AG04450 (cell line): ENCODE measurements around the gene CEMIP2. TPM values are rescaled to one million over a fixed set of nuclear protein-coding genes. Genes with fewer than 3 reads are reported as not detected.

ENCODE experiments used
- CTCF ChIA-PET: fragments of 300-600, 350-600 bp; formaldehyde crosslinking; extraction: SDS; loops from one replicate; lab custom pipeline; 2022; ENCODE audit warnings: antibody characterized with exemption, inconsistent platforms; lab: Charles Lee
- POLR2A ChIA-PET: fragments of 350-600 bp; formaldehyde crosslinking; extraction: SDS; loops from one replicate; lab custom pipeline; 2021; ENCODE audit warnings: antibody characterized with exemption, inconsistent platforms; lab: Yijun Ruan, JAX
- DNase-seq: peaks from one replicate; pipeline ENCODE4 v3.0.0-alpha.2; 2011; ENCODE audit warnings: low read depth, low spot score
- H3K27ac ChIP-seq: one replicate; pipeline ENCODE4 v1.5.1; 2012; ENCODE audit warnings: low read depth, low read length, control low read depth
- H3K27me3 ChIP-seq: one replicate; pipeline ENCODE4 v1.6.0; 2012; ENCODE audit warnings: low read length; ENCODE audit not compliant: control insufficient read depth, insufficient read depth
- H3K4me3 ChIP-seq: 2 replicates; pipeline ENCODE4 v1.5.1; 2011; ENCODE audit warnings: mild to moderate bottlenecking, low read depth, low read length, control low read depth
- H3K9me3 ChIP-seq: 2 replicates; pipeline ENCODE4 v1.5.1; 2012; ENCODE audit warnings: low read length; ENCODE audit not compliant: control insufficient read depth, insufficient read depth
- polyA plus RNA-seq: library from polyadenylated mRNA; depleted of rRNA; stranded (reverse); fragments of >200 nt; gene quantifications from 2 replicates; pipeline ENCODE4 v1.2.3, GENCODE V29; 2011
- TF ChIP-seq, protein P1 (sequence below): IDR thresholded peaks from 2 replicates; pipeline ENCODE4 v1.5.1; 2011; ENCODE audit warnings: low read depth, low read length, control low read depth, inconsistent platforms

CEMIP2 gene
- polyA plus RNA-seq, 1 experiment: 54.4 TPM

DNA sequence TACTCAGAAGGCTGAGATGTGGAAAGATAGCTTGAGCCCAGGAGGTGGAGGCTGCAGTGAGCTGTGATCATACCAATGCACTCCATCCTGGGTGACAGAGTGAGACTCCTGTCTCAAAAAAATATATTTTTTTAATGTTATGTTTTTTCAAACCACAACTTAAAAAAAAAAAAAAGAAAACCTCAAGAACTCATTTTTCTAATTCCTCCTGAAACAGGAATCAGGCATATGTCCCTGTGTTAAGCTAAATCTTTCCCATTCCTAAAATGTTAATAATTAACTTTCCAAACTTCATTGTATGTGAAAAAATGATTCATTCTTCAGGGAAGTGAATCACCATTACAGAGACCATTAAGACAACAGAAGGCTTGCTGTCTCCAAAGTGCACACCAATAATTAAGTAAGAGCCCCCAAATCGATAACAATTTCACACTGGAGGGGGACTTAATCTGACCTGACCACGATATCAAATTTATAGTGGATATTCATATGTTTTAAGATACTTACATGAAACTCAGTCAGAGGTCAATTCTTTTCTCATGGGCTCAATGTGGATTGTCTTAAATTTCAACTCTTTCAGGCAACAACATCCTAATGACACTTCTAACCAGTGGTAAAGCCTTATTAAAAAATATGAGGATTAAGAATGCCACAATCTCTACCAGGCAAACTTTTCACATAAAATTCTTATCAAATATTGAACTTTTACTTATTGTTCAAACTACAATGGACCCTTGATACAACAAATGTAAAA lies 5.2 kb downstream of the CEMIP2 start:
- ChIA-PET POLR2A (interaction anchor here (0.7 kb wide), 1 partner anchor 137 kb away, joined by 5 read pairs; no protein-coding TSS in a partner anchor), CTCF (interaction anchor here (0.9 to 1.0 kb wide), 2 partner anchors 44 to 158 kb away, joined by 3 read pairs; no protein-coding TSS in a partner anchor)
- DNase-seq: no peak
- H3K9me3 ChIP-seq: no peaks in the 10 kb centered on the region; the same call in 1 of the 2 replicates
- no peaks in the 10 kb centered on the region for H3K27me3 ChIP-seq
- peak overlapping the region; percentile 1; the same call in 1 of the 2 replicates for H3K4me3 ChIP-seq
- TF ChIP-seq, protein P1, sequence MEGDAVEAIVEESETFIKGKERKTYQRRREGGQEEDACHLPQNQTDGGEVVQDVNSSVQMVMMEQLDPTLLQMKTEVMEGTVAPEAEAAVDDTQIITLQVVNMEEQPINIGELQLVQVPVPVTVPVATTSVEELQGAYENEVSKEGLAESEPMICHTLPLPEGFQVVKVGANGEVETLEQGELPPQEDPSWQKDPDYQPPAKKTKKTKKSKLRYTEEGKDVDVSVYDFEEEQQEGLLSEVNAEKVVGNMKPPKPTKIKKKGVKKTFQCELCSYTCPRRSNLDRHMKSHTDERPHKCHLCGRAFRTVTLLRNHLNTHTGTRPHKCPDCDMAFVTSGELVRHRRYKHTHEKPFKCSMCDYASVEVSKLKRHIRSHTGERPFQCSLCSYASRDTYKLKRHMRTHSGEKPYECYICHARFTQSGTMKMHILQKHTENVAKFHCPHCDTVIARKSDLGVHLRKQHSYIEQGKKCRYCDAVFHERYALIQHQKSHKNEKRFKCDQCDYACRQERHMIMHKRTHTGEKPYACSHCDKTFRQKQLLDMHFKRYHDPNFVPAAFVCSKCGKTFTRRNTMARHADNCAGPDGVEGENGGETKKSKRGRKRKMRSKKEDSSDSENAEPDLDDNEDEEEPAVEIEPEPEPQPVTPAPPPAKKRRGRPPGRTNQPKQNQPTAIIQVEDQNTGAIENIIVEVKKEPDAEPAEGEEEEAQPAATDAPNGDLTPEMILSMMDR: no peak
- H3K27ac ChIP-seq: no peak overlapping the region

DNA sequence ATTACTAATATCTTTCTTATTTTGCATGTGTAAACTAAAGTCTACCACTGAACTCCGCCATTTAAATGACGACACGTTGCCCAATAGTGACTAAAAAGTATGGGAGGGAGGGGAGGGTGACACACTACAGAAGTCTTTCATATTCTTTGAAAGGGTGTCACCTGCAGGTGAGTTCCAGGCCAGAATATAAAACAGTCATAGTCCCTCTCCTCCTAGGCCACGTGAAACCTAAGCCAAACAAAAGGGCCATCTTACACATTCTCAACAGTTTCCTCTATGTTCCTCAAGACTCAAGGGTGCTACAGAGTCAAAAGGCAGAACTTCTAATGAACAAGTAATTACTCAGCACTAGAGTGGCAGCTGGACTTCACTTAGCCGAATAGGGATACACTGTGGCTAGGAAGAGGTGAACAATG lies 6.4 kb downstream of the CEMIP2 start:
- Histone ChIP-seq H3K4me3 (no peak overlapping the region), H3K27ac (no peak overlapping the region), H3K9me3 (no peaks in the 10 kb centered on the region), H3K27me3 (no peaks in the 10 kb centered on the region)
- TF ChIP-seq, protein P1: no peak
- no peak for DNase-seq
- ChIA-PET POLR2A (no interaction called here), CTCF (interaction anchor here (1.5 kb wide), 1 partner anchor 45 kb away, joined by 3 read pairs; no protein-coding TSS in a partner anchor)

DNA sequence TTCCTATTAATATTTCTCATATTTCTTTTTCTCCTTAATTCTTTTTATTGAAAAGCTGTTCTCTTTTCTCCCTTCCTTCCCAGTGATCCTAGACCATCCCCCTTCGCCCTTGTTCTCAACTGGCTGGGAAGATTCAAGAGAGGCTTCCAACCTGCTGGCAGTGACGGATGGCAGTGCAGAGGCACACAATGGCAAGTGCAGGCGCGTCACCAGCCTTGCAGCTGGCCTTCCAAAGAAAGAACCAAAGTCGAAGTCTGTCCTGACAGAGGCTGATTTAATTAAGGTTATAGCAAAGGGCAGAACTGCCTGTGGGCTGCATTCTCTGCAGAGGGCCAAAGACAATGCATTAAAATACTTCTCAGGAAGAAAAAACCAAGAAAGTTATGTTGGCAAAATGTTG lies 7.4 kb downstream of the CEMIP2 start:
- no peak for DNase-seq
- Histone ChIP-seq H3K27ac (no peak overlapping the region), H3K27me3 (no peaks in the 10 kb centered on the region), H3K9me3 (no peaks in the 10 kb centered on the region), H3K4me3 (no peak overlapping the region)
- TF ChIP-seq, protein P1: no peak
- POLR2A ChIA-PET: no interaction called here
- CTCF ChIA-PET: interaction anchor here (0.8 to 2.7 kb wide), 3 partner anchors 46 to 265 kb away, joined by 3 to 12 read pairs (median 3); no protein-coding TSS in a partner anchor

DNA sequence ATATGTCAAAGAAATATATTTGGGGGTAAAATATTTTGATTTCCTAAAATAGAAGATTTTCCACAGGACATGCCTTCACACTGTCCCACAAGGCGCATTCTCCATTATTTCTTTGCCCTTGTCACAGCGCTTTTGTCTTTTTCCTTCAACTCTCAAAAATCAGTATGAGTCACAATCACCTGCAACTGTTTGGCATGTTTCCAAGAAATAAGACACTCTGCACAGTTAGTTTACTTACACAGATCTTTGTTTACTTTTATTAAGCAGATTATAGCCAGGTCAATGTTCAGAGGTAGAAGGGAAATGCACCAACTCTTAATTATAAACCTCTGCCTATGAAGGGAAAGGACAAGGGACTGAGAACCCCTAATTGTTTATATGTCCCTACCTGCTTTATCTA lies 9.5 kb downstream of the CEMIP2 start:
- no peak overlapping the region for H3K4me3 ChIP-seq
- no peak for DNase-seq
- TF ChIP-seq, protein P1: no peak
- CTCF ChIA-PET: interaction anchor here (2.7 kb wide), 1 partner anchor 154 kb away, joined by 12 read pairs; no protein-coding TSS in a partner anchor
- no peaks in the 10 kb centered on the region for H3K9me3 ChIP-seq
- no peak overlapping the region for H3K27ac ChIP-seq
- no peaks in the 10 kb centered on the region for H3K27me3 ChIP-seq
- POLR2A ChIA-PET: no interaction called here

DNA sequence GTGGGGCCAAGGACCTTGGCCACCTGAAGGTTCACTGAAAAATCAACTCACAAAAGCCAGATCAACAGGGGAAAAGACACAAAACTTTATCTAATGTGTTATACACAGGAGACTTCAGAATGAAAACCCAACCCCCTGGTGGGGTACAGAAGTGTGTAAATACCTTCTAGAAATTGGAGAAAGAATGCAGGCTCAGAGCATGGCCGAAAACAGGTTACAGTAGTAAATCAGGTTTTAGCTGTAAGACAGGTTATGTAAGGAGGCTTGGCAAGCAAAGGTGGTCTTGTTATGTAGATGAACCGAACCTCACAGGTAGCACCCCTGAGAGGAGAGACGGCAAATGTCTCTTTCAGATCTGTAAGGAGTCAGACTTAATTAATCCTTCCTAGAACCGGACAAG lies 10.0 kb downstream of the CEMIP2 start:
- no peak overlapping the region for H3K4me3 ChIP-seq
- no peak overlapping the region for H3K27ac ChIP-seq
- H3K9me3 ChIP-seq: no peaks in the 10 kb centered on the region
- DNase-seq: no peak
- ChIA-PET CTCF (no interaction called here), POLR2A (no interaction called here)
- H3K27me3 ChIP-seq: no peaks in the 10 kb centered on the region
- TF ChIP-seq, protein P1: no peak
